Measurements from ENCODE around the gene FABP1.

The FABP1 gene

DNA sequence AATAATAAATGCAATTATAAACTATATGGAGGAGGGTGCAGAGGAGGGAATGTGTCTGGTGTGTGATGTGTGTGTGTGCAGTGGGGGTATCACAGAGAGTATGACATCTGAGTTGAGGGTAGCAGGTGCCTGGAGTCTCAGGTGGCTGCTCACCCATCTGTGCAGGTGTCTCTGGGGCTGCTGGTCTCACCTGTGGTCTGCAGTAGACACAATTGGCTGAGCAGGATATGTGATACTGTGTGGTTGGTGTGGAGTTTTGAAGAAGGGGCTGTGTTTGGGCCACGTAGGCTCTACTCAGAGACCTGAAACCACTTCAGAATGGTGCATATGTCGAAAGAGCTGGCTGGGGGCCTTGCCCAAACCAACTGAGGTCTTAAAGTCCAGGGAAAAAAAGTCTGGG lies 17.0 kb downstream of the FABP1 start:
- DNase-seq: no peak

DNA sequence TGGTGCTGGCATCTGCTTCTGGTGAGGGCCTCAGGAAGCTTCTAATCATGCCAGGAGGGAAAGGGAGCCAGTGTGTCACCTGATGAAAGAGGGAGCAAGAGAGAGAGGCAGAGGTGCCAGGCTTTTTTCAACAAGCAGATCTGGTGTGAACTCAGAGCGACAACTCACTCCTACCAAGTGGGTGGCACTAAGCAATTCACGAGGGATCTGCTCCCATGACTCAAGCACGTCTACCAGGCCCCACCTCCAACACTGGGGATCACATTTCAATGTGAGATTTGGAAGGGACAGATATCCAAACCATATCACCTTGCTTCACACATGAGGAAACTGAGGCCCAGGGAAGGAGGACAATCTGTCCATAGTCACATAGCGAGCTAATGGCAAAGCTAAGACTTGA lies 19.1 kb downstream of the FABP1 start:
- DNase-seq: no peak

DNA sequence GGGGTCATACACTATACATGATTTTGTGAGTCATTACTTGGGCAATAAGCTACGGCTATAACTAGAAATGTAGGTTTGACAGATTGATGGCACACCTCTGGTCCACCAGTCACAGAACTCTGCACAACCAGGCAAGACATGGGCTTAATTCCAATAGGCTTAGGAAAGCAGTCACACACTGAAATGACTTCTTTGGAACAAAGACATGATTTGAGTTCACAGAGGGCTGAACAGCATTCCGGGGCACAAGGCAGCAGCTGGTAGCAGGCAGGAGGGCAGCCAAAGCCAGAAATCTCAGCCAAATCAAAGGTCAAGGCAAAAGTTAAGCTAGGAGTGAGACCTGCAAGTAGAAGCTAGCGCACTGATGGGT lies 27.4 kb downstream of the FABP1 start:
- no peak for DNase-seq

DNA sequence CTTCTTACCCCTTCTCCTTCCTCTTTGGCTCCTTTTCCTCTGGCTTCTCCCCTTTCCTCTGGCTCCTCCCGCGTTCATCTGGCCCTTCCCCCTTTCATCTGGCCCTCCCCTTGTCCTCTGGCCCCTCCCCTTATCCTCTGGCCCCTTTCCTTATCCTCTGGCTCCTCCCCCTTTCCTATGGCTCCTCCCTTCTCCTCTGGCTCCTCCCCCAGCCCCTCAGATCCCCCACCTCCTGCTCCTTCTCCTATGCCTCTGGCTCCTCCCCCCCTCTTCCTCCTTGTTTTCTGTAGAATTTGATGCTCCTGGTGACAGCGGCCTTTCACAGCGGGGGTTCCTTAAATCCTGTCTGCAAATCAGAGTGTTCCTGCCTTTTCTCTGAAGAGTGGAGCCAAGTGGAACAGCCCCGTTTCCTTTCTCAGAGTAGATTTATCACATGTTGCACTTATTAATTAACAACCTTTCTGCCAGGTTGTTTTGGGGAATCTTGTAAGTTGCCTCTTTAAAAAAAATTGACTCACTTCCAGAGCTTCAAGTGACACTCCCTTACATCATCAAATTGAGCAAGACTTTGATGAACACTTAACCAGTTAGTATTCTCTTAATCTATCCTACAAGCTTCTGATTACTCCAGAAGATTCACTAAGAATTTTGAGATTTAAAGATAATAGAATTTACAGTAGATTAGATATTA lies 27.9 kb downstream of the FABP1 start:
- no peak for DNase-seq

DNA sequence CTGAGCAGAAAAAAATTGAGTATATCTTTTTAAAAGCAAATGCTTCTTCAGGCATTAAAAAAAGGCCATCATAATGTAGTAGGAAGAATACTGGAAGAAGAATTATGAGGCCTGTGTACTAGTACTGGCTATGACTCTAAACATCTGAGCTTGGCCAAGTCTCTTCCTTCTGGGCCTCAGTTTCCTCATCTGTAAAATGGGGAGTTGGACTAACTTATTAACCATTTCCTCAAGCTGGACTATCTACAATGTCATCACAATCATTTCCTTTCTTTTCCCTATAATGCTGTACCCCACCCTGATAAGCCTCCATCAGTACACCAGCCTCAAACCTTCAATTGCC lies 29.3 kb downstream of the FABP1 start:
- no peak for DNase-seq

DNA sequence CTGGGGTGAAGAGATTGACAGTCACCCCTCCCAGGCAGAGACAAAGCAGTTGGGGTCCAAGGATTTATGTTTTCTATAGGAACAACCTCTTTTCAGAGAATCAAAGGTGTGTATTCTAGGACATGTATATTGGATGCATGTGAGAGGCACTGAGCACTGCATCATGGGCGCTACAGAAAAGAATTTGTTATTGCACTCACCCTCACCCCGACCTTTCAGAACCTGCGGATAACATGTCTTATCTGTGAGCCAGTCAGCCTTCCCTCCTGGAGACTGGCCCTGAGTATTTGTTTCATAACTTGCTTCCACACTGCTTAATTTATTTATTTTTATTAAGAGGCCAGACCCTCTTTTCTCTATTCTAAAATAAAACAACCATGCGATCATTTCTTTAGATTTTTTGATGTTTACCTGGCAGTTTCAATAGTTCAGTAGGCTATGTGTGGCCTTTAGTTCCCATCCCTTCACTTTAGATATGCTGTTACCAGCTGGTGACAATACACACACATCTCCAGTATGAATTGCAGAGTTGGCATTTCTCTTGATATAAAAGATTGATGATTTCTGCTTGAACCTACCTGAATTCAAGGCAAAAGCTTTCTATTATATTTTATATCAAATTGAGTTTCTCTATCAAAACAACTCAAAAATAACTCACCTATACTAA lies 29.8 kb downstream of the FABP1 start:
- no peak for DNase-seq

DNA sequence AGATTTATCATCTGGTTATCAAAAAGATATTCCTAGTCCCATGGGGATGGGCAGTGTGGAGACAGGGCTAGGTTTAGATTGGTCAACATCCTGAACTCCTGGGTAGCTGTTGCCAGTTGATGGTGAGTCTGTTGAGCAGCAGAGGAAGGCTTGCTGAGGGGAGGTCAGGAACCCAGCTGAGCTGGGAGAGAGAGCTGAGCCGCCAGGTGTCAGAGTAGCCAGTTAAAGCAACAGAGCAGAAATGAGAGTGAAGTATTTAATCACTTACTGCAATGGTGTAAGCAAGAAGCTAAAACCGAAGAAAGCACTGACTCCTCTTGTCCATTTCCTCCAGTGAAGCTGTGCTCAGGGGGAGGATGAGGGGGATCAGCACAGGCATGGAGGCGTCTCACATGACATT lies 30.7 kb downstream of the FABP1 start:
- no peak for DNase-seq

DNA sequence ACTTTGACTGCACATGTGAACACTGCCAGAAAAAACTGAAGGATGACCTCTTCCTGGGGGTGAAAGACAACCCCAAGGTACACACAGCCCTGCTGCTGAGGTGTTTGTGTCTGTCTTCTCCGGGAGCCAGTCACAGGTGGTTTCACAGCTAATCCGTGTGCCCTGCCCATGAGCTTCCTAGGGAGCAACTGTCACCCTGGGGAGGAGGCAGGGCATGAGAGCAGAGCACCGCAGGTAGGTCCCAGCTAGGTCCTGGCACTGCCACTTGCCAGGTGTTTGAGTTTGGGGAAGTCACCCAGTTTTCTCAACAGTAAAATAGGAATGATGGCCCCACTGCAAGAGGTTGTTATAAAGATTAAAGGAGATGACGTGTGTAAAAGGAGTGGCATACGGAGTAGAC lies 31.2 kb downstream of the FABP1 start:
- no peak for DNase-seq

DNA sequence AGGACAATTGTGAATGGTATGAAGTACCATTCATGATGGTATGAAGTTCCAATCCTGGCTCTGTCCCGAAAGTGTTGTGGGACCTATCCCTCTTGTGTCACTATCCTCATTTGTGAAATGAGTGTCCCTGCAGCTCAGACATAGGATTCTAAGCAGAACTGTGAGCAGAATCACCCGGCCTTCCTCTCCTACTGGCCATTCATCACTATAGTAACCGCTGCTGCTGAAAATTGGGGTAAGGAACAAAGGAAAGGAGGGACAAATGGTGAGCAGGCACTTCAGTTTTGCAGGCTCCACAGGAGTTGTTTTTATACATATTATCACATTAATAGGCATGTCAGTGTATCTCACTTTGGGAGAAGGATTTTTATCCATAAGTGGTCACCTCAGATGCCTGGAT lies 32.8 kb downstream of the FABP1 start:
- no peak for DNase-seq

DNA sequence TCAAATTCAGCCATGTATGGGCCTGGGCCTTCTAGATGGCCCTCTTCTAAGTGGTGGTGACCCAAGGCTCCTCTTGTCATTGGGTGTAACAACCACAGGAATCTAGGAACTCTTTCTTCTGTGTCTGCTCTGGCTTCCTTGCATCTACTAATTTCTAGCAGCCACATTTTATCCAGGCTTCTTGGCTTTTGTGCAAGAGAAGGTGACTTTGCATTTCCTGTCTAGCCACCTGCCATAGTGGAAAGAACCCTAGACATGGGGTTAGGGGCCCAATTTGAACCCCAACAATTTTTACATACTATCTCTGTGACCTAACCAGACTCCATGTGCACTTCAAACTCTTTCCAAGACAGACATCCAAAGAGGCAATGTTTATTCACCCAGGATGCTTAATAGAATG lies 35.1 kb downstream of the FABP1 start:
- no peak for DNase-seq

DNA sequence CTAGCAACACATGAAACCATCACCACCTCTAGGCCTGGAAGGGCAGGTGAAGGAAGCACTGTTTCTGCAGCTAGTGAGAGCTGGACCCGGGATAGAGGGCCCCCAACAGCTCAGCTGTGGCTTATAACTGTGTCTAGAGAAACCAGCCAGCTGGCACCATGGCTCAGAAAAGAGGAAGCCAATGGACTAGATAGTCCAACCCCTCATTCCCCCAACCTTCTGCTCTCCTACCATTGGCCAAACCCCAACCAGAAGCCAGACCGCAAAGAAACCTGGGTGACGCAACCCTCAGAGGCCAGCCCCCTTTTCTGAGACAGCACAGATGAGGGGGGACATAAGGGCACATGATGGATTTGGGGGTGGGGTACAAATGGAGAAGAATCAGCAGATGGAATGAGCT lies 35.9 kb downstream of the FABP1 start:
- no peak for DNase-seq

DNA sequence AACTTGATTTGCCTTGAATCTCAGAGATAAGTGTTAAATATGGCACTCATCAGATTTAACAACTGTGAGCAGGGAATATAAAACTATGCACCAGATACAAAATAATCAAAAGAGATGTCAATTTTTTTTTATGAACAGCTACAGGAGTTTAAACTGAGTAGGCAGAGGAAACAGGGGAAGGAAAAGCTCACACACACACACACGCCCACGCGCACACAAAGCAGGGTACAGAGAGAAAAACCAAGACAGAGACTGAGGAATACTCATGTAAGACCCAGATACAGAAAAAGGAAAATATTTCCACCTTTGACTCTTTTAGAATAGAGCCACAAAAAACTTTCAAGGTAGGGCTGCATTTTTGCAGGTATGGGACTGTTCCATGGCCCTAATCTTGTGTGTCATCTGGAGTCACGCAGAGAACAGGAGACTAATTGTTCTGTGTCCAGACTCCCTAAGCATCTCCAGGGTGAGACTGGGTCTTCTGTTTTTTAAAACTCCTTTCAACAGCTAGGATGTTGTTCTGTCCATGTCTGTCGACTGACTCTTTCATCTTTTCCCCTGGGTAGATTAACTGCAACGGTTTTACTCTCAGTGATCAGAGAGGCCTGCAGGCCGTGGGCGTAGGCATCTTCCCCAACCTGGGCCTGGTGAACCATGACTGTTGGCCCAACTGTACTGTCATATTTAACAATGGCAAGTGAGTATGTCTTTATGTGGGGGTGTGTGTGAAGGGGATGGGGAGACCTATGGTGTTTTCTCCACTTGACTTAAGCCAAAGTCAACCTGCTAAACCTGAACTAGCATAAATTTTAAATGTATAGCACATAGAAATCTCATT lies 37.2 kb downstream of the FABP1 start:
- no peak for DNase-seq

DNA sequence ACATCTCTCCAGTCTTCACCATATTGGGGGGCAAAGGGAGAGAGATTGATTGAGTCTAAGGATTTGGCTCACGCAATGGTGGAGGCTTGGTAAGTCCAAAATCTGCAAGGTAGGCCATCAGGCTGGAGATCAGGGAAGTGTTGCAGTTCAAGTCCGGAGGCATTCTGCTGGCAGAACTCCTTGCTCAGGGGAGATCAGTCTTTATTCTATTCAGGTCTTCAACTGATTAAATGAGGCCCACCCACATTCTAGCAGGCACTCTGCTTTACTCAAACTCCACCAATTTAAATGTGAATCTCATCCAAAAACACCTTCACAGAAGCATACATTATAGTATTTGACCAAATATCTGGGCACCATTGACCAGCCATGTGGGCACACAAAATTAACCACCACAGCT lies 38.9 kb downstream of the FABP1 start:
- no peak for DNase-seq

DNA sequence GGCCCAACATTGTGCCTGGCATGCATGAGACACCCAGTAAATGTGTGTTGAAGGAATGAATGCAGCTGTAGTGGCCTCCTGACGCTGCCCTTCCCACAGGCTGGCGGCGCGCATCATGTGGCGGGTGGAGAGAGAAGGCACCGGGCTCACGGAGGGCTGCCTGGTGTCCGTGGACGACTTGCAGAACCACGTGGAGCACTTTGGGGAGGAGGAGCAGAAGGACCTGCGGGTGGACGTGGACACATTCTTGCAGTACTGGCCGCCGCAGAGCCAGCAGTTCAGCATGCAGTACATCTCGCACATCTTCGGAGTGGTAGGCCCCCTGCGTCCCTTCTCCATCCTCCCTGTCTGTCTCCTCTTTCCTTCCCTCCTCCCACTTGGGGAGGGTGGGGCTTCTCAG lies 40.1 kb downstream of the FABP1 start:
- no peak for DNase-seq

DNA sequence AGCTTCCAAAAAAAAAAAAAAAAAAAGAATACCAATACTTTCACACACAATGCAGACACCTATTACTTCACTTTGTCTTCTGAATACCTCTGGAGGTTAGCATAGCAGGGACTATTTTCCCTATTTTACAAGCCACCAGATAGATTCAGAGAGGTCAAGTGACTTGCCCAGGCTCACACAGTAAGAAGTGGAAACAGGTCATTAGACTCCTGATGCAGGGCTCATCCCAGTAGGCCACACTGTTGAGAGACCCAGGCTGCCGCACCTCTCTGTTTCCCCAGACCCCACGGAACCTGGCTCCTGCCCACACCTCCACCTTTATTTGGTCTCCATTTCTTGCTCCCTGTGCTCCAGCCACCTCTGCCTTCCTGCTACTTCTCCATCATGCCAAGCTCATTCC lies 40.8 kb downstream of the FABP1 start:
- DNase-seq: no peak

DNA sequence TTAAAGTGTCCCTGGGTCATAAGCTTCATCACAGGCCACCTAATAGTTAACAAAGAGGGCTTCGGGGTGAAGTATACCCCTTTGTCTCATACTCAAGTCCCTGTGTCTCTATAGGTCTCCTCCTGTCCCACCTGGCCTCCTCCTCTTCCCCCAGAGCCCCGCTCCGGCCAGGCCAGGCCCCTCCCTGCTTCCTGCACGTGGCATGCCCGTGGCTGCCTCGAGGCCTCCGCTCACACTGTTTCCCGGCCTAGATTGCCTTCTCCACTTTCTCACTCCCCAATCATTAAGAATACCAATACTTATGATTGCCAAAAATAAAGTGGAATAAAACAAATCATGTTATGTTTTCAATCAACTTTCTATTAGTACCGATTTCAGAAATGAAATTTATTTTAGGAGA lies 41.5 kb downstream of the FABP1 start:
- no peak for DNase-seq

DNA sequence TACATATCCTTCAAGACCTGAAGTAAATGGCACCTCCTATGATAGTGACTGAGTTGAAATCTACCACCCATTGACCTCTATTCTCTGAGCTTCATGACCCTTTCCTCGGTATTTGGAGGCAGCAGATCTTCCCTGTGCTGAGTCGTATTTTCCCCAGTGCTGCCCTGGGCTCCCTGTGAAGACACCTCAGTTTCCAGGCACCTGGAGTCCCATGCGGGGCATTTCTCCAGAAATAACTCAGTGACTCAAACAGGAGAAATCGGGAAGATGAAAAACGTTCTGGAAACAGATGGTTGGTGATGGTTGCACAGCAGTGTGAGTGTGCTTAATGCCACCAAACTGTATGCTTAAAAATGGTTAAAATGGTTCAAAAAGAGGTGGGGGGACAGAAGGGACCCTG lies 42.3 kb downstream of the FABP1 start:
- no peak for DNase-seq

DNA sequence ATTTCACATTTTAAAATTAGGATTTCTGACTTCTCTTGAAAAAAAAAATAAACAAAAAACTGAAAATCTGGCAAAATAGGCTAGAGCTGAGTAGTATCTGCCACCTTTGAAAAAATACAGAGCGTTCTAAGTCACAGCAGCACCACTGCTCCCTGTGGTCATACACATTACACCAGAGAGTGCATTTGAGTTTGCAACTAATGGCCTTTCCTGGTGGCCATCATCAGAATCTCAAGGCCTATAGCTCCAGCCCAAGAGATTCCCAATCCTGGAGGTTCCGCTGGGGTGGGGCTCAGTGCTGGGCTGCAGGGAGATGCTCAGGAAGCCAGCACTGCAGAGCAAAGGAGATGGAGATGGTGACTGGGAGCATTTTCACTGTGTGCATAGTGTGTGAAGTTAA lies 42.8 kb downstream of the FABP1 start:
- DNase-seq: no peak

DNA sequence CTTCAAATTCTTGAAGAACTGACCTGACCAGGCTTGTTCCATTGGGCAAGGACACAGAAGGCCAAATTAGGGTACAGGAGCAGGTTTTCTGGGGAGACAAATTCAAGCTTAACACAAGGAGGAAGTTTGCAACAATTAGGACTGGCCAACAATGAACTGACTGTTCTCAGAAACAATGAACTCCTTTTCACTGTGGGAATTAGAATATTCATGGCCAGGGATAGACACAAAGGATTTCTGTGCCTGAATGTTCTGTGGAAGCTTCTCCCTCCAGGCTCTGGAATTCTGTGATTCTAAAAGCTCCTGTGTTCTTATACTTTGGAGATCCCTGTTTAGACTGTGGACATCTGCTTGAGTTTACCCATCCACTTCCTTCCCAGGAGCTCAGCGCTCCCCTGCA lies 45.1 kb downstream of the FABP1 start:
- no peak for DNase-seq

DNA sequence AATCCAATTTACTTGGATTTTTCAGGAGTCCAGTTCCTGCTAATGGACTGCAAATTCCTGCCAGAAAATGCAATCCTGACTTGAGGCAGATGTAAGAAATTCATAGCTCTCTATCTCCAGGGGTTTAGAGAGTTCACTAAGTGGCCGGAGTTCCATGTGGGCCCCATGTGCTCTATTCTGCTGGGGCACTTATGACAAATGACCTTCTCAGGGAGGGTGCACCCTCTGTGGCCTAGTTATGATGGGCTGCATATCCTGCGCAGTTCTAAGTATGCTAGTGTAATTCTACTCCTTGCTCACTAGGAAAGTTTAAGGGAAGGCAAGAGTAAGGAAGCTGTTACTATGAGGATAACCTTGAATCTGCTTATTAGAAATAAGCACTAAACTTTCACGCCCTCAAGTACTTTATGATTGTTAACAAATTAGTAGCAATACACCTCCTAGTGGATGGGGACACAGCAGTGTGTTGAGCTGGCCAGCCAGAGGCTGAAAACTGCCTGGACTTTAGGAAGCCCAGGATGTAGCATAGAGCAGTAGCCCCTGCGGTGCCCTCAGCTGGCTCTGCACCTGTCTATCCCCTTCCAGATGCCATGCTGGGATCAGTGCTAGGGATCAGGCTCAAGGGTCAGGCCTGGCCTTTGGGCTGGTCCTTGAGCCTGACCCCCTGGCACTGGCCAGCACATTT lies 45.8 kb downstream of the FABP1 start:
- no peak for DNase-seq

DNA sequence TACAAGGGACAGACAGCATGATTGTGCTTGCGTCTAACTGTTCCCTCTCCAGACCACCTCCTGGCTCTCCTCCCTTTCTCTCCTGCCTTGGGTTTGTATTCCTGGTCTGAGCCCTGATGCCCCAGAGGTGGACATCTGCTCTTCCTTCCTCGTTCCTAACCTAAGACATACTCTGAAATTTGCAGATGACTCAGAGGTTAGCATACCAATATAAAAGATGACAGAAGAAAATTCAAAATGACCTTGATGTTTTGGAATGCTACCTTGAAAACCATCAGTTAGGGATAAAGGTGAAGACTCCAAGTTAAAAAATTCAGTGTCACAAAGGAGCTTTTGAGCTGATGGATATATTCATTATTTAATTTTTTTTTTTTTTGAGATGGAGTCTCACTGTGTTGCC lies 47.3 kb downstream of the FABP1 start:
- DNase-seq: no peak

DNA sequence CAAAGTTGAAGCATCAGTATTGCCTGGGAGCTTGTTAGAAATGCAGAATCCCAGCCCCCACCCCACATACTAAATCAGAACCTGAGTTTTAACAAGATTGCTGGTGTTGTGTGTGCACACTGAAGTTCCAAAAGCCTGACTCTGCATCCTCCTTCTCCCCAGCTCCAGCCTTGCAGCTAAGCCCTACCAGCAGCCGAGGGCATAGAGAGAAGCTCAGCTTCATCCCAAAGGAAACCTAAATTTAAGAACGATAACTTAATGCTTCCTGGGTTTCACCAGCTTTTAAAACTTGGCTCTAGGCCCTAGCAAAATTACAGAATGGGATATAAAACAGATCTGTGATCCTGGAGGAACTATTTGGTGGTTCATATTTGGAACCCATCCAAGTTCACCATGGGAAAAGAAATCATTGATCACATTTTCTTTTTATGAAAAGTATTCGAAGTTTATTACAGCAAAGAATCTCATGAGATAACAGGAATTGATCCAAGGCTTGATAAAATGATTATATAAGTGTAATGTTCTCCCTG lies 49.2 kb downstream of the FABP1 start:
- no peak for DNase-seq

DNA sequence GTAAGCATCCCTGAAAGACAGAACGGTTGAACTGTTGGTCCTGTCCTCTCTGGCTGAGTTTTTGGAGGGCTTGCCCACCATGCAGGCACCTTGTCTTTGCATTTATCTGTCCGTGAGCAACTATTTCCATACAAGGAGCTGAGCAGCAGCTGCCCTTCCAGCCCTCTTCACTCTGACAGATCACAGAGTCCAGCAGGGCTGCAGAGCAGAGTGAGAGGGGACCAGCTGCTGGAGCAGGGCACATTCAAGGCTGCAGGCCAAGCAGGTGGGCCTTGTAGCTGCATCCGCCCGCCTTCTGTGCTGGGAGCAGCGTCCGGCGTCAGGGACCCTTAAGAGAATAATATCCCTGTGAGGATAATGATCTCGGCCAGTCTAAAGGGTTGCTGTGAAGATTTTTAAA lies 50.8 kb downstream of the FABP1 start:
- no peak for DNase-seq

DNA sequence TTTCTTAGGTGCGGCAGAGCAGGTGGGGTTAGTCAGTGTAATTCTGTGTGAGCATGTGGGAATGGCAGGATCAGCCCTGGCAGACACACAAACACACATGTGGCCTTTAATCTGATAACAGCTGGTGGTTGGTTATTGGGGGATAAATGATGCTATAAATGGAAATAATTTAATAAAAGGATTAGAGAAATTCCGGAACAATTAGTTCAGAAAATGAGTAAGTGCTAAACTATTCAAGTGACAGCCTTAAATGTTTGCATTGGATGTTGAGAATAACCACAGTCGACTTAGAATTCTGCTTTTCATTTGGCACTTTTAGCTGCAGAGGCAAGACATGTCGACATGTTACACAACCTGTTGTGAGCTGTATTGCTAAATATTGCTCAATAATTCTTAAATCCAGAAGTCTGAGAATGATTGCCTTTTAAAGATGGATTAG lies 53.0 kb downstream of the FABP1 start:
- no peak for DNase-seq

All from NK-92 treated with Interleukin-12 subunit alpha and Interleukin-12 subunit beta, amount 100 ng/mL, for 24 hours (cell line).